Inflammatory macrophage treated with lipopolysaccharide for 1 hour (primary cell): ENCODE measurements around the gene TXNRD2.

Experiments used
- DNase-seq, 2 donors: peaks; one replicate each; pipeline ENCODE4 v3.0.0-alpha.2; 2020 to 2022

The TXNRD2 gene

DNA sequence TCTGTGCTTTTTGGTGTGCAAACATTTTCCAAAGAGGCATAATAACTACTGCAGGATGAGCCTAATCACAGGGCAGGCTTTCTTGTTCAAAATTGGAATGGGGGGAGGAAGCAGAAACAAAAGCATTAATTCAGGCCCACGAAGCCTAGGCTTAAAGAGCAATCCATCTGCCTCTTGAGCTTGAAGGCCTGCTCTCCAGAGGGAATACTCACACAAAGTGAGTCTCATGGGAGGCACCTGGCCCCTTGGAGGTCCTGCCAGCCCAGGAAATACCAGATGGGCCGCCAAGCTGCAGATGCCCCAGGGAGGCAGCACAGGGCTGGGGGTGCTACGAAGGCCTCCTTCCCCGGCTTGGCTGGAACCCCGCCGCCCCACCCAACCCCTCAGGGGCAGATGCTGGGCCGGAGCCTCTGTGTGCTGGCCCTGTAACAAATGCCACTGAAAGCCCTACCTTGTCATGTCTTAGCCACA, 39.3 kb downstream of the TXNRD2 start:
- no peak for DNase-seq

DNA sequence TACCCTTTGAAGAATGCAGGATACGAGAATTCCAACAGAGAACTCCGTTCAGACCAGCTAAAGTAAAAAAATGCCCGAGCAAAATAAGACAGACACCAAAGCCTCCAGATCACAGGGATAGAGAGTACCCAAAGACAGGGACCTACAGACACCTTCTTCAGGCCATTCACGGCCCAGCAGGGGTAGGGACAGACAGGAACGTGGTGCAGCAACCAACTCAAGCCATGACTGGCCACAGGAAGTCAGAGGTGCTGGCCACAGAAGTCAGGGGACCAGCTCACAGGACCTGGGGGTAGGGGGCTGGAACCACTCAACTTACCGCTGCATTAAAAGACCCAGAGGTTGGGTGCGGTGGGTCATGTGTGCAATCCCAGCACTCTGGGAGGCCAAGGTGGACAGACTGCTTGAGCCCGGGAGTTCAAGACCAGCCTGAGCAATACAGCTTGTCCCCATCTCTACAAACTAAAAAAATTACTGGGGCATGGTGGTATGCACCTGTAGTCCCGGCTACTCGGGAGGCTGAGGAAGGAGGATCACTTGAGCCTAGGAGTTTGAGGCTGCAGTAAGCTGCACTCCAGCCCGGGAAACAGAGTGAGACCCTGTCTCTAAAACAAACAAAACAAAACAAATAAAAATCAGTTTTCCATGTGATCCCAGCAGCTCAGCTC, 39.9 kb downstream of the TXNRD2 start:
- no peak for DNase-seq

DNA sequence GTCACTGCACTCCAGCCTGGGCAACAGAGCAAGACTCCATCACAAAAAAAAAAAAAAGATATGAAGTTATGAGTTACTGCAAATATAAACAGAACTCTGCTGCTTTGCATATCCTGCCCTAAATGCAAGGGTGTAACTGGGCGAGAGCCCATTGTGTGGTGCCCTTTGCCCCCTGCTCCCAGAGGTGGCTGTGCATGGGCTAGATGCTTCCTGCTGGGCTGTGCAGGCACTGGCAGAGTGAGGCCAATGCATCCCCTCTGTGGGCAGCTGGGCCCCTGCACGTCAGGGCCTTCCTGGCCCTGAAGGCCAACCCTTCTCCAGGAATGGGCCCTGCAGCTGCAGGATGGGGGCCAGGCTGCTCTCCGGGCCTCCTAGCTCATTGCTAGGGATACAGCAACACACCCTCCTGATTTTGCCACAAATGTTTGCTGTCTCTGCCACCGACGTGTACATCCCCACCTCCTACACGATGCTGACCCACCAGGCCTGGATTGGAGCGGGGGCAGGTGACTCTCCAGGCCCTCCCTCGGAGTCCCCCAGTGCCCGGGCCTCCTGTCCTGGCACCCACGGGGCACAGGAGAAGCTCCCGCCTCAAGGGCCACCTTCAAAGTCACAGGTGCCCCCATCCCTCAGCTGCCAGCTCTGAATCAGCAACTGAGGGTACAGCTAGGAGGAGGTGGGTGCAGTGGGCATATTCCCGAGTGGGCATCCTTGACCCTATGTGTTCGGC, 40.7 kb downstream of the TXNRD2 start:
- no peak for DNase-seq

GRCh38 chr22:19898831-19899567, 42.6 kb downstream of the TXNRD2 start:
- DNase-seq: no peak

DNA sequence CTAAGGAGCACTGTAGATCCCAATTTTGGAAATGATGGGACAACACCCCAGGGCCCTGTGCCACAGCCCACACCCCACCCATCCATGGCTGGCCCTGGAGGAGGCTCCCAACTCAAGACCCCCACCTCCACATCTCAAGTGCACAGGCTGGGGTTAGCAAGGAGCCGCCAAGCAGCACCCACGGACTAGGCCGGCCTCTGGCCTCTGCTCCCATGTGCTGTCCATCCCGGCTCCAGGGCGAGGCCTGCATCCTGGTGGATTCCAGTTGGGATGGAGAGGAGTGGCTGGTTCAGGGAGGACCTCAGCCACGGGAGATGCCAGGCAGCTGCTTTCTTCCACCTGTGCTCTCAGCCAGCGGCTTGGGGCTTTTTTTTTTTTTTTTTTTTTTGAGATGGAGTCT, 43.5 kb downstream of the TXNRD2 start:
- no peak for DNase-seq

- no peak for DNase-seq
Measured at GRCh38 chr22:19897726-19898125, 43.9 kb downstream of the TXNRD2 start.

- DNase-seq: no peak
Measured at GRCh38 chr22:19896665-19897355, 44.8 kb downstream of the TXNRD2 start.

DNA sequence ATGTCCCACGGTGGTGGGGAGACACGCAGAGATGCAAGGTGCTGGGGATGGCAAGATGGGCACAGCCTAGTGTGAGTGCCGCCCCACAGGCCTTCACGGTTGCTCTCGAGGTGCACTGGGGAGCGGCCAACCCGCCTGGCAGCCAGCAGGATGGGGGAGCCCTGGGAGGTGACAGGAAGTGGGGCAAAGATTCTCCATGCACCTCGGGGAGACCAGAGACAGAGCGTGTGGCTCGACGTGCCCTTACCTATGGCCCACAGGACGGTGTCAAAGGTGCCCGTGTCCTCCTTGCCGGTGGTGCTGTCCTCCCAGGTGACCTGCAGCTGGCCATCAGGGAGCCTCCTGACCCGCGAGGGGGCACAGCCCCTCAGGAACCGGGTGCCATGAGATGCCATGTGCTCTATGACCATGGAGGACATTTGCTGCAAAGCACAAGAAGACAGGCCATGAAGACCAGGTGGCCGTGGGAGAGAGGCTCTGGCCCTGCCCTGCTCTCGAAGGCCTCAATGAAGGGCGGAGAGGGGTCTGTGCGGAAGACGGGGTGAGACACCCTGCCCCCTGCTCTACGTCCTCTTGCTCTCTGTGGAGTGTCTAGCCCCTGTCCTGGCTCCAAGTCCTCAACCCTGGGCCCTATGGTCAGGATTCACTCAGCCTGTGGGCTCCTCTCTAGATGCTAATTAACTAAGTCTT, 46.3 kb downstream of the TXNRD2 start:
- no peak for DNase-seq

DNA sequence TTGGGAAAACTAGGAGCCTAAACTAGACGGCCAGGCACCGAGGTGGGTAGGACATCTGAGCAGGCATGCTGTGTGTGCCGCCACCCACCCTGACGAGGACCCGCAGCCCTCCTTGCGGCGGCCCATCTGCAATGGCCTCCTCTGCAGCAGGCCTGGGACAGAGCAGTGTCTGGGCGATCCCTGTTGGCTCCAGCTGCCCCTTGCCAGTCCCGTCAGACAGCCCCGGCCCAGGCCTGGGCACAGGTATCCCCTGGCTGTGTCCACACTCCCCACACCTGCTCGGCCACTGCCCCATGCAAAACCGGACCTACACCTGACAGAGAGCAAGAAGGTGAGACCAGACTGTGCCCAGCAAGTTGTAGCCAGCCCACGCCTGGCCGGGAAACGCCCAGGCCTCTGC, 48.3 kb downstream of the TXNRD2 start:
- no peak for DNase-seq

GRCh38 chr22:19892925-19893324, 48.7 kb downstream of the TXNRD2 start:
- DNase-seq: no peak

GRCh38 chr22:19892257-19892879, 49.2 kb downstream of the TXNRD2 start:
- no peak for DNase-seq

DNA sequence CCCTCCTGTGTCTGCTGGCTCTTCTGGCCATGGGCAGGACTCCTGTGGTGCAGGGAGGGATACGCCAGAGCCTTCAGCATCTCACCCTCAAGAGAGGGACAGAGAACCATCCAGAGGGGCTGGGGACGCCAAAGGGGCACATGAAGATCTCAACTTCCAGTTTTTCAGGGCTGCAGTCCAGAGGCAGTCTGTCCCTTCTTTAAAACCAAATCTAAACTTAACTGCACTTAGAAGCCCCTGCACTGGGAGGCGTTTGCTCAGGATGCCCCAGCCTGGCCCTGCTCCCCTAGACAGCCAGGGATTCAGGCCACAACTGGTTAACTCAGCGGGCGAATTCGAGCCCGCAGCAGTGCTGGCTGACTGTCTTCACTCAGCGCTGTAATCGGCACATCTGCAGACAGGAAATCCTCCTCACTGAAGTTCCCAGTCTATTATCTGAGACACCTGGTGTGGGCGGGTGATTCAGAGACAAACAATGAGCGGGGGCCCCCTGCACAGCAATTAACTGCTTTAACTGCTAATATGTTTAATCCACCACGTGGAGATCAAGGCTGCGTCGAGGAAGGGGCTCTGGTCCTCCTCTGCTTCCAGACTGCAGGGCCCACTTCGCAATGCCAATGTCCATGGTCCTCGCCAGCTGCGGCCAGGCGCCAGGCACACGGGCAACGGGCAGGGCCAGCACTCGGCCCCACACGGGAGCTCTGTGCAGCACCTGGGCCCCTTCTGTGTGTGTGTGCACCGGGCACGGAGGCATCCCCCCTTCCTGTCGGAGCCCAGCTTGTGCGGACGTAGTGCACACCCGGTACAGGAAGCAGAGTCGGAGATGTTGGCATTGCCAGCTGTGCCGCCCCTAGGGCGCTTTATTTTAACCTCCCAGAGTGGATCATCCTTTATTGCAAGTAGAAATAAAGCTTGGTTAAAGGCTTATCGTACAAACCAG, 50.0 kb downstream of the TXNRD2 start:
- peak in 1 of 2 donors; percentile 13 for DNase-seq

DNA sequence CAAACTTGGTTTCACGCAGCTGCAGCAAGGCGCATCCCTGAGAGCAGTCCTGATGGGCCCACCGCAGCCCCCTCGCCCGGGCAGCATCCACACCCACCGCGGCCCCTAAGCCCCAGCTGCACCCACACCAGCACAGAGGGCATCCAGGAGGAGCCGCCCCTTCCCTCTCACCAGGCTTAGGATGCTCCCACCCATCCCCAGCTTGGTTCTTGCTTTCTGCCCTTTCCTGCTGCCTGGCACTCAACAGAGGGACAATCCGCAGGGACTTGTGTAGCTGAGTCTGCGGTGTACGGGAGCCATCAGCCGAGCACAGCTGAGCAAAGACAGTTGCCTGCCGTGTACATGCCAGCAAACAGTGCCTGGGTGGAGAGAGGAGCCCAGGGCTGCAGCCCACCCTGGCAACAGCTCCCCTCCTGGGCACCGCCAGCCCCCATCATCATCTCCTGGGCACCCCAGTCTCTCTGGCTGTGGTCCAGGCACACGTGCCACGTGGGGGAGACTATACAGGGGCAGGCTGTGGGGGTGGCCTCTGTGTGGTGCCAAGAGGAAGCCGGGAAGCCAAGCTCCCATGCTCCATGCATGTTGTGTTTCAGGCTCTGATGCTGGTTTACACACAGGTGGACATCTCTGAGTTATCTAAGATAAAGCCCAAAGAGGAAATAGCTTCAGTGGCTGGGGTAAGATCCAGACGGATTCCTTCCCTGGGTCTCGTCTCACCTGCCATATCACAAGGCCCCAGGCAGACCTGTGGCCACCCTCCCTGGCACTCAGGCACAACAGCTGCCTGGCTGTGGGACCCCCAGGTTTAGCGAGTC, 50.9 kb downstream of the TXNRD2 start:
- DNase-seq: no peak

DNA sequence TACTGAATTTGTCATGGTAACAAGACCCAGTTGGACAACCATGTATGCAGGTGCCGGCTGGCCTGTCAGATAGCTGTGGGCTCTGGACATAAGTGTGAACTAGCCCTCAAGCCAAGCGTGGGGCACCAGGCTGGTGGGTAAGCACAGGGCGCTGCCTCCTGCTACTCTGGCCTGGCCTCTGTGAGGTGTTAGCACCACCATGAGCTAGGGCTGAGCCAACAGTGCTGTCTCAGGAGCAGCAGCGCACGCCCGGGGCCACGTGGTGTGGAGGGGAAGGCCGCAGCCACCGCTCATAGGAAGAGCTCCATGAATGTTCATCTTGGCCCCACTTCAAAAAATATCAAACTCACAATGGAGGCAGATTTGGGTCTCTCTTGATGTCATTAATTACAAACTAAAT, 51.7 kb downstream of the TXNRD2 start:
- no peak for DNase-seq

DNA sequence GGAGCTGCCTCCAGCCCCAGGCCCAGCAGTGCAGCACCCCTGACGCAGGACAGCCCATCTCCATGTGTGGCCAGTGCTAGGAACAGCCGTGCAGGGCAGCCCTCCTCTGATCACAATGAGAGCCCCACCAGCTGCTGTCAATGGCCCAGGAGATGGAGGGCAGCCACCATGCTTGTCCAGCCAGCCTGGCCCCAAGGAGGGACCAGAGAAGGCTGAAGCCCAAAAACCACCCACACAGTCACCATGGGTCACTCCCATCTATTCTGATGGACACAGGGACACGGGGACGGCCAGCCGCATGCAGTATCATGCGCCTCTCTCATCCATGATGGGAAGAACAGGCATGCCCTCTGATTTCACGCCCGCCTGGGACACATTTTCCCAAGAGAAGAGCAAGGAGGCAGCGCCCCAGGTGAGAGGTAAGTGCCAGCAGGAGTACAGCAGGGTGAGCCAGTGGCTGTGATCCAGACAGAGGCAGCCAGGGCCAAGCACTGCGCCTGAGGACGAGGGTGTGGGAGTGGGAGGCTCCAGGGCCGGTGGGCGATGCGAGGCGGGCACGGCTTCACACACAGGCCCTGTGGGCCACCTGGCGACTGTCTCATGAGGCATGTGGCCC, 53.4 kb downstream of the TXNRD2 start:
- DNase-seq: no peak

GRCh38 chr22:19887256-19887985, 54.2 kb downstream of the TXNRD2 start:
- DNase-seq: no peak

DNA sequence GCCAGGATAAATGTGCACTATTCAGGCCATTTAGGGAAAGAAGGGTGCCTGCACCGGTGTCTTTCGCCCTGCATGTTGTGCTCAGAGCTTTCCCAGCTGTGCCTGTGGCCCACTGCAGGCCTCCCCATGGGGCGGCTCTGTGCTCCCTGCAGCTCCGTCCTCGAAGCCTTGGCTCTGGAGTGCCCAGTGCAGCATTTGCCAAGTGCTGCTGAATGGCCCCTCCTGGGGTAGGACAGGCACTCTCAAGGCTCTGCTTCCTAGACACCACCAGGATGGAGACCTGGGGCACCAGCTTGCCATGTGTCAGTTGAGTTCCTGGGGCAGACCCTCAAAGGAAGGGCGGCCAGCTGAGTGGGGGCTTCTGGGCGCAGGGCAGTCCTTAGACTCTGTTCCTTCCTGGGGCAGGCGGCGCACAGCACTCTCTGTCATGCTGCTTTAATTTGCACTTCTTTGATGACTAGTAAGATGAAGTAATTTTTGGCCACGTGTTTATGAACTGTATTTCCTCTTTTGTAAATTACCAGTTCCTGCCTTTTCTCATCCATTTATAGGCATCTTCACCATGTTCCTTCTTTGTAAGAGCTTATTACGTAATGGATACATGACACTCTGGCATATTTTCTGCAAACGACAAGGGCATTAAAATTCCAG, 54.9 kb downstream of the TXNRD2 start:
- peak; percentile 94 to 95 for DNase-seq
